Smooth muscle cell of the coronary artery (primary cell): ENCODE measurements around the gene SMAD6. TPM values are rescaled to one million over a fixed set of nuclear protein-coding genes. Genes with fewer than 3 reads are reported as not detected.

Experiments
- total RNA-seq: library from RNA; depleted of rRNA; stranded (reverse); fragments of >200 nt; gene quantifications from 2 replicates; pipeline ENCODE4 v1.2.3, GENCODE V29; 2014; ENCODE audit warnings: low replicate concordance

The SMAD6 gene
- 71.1 and 92.1 TPM in 2 replicates for total RNA-seq

DNA sequence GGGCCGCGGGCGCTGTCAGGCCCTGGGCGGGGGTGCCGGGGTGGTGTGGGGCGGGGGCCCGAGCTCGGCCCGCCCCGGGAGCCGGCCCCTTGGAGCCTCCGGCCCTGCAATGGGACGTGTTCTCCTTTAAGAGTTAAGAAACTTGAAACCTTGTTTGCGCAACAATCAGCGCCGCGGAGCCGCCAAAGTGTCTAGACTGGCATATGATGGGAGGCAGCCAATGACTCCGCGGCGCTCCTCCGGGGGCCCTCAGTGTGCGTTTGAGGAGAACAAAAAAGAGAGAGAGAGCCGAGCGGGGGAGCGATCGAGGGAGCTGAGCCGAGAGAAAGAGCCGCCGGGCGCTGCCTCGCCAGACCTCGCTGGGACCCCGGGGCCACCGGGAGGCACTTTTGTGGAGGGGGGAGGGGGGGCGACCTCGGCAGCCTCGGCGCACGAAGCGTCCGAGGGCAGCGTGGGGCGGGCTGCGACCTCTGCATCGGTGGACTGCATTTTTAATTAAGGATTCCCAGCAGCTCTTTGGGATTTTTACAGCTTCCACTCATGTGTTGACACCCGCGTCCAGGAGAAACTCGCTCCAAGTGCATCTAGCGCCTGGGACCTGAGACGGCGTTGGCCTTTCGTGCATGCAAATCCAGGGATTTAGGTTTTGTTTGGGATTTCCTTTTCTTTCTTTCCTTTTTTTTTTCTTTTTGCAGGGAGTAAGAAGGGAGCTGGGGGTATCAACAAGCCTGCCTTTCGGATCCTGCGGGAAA is at the start of gene SMAD6:
SMAD6 (plus strand) TSS at position 202 of the 752 bp plus-strand sequence. CDS start 1,023 bp downstream, outside the sequence.

Other genes with a start within 250 kb of the SMAD6 start
- gene SNAPC5, start 204.5 kb upstream of the SMAD6 start, total RNA-seq, result 20.0 and 46.8 TPM in 2 replicates
- 2,882 and 3,107 TPM in 2 replicates for gene RPL4, start 197.4 kb upstream of the SMAD6 start, total RNA-seq
- 5.6 and 17.1 TPM in 2 replicates for gene ZWILCH, start 196.9 kb upstream of the SMAD6 start, total RNA-seq
- 0.12 and 11.5 TPM in 2 replicates for gene LCTL, start 136.2 kb upstream of the SMAD6 start, total RNA-seq